T-helper 17 cell (primary cell): ENCODE data around the gene DOCK4. TPM values are rescaled to one million over a fixed set of nuclear protein-coding genes. Genes with fewer than 3 reads are reported as not detected.

Experiments
- ATAC-seq: fragments of 150-1000 bp; cut with Tn5 transposase; 2 replicates; pipeline ENCODE4 v1.10.0; 2021; ENCODE audit warnings: mild to moderate bottlenecking, moderate library complexity
- DNase-seq, 3 donors: peaks; one replicate each; pipeline versions ENCODE4 v3.0.0 to v3.0.0-alpha.2; 2020 to 2021
- H3K9me3 ChIP-seq: one replicate; pipeline ENCODE4 v1.7.0; 2013; ENCODE audit warnings: low read length, mild to moderate bottlenecking; ENCODE audit not compliant: control insufficient read depth, poor library complexity, severe bottlenecking
- H3K27ac Mint-ChIP-seq: one replicate; pipeline ENCODE4 v1.8.0; 2022; ENCODE audit warnings: mild to moderate bottlenecking, moderate library complexity, mixed read lengths
- H3K27me3 Mint-ChIP-seq: one replicate; pipeline ENCODE4 v1.8.0; 2022; ENCODE audit warnings: mixed read lengths
- H3K36me3 Mint-ChIP-seq: one replicate; pipeline ENCODE4 v1.8.0; 2022; ENCODE audit warnings: low read depth, mixed read lengths
- H3K4me1 Mint-ChIP-seq: one replicate; pipeline ENCODE4 v1.8.0; 2022; ENCODE audit warnings: mild to moderate bottlenecking, mixed read lengths
- H3K4me3 Mint-ChIP-seq: one replicate; pipeline ENCODE4 v1.8.0; 2022; ENCODE audit warnings: mild to moderate bottlenecking, moderate library complexity, mixed read lengths
- total RNA-seq, 4 donors: library from RNA in 2 of 4; stranded (reverse) in 2 of 4; gene quantifications; one replicate each; pipeline ENCODE4 v1.2.3 and lab custom pipeline; 2022 to 2026

Gene DOCK4
- total RNA-seq, 2 donors from 2014 or later = 0.18 to 0.57 TPM

GRCh38 chr7:111873326-111873646 is 332.9 kb downstream of the DOCK4 start:
- Mint-ChIP-seq H3K36me3 (no peaks in the 10 kb centered on the region), H3K4me3 (no peak overlapping the region), H3K27me3 (peaks cover 30% of the 10 kb centered on the region), H3K4me1 (no peaks in the 10 kb centered on the region), H3K27ac (no peak overlapping the region)
- no peaks in the 10 kb centered on the region for H3K9me3 ChIP-seq
- ATAC-seq = no peak
- DNase-seq = no peak

- Mint-ChIP-seq H3K4me3 (no peak overlapping the region), H3K27me3 (peaks cover 27% of the 10 kb centered on the region), H3K27ac (no peak overlapping the region), H3K4me1 (no peaks in the 10 kb centered on the region), H3K36me3 (no peaks in the 10 kb centered on the region)
- DNase-seq = no peak
- no peaks in the 10 kb centered on the region for H3K9me3 ChIP-seq
- no peak for ATAC-seq
Observed at GRCh38 chr7:111872450-111873325, 333.5 kb downstream of the DOCK4 start.

- Mint-ChIP-seq H3K27ac (no peak overlapping the region), H3K27me3 (peaks cover 25% of the 10 kb centered on the region)
- ATAC-seq = no peak
Observed at GRCh38 chr7:111871283-111871682, 334.9 kb downstream of the DOCK4 start.

GRCh38 chr7:111869280-111869679 is 336.9 kb downstream of the DOCK4 start:
- ATAC-seq = no peak
- no peaks in the 10 kb centered on the region for H3K4me1 Mint-ChIP-seq
- peaks cover 19% of the 10 kb centered on the region for H3K27me3 Mint-ChIP-seq
- H3K4me3 Mint-ChIP-seq = no peak overlapping the region
- H3K9me3 ChIP-seq = no peaks in the 10 kb centered on the region
- no peak for DNase-seq
- H3K36me3 Mint-ChIP-seq = no peaks in the 10 kb centered on the region
- no peak overlapping the region for H3K27ac Mint-ChIP-seq

More at GRCh38 chr7:111871283-111871682, 334.9 kb downstream of the DOCK4 start:
- Mint-ChIP-seq H3K36me3 (no peaks in the 10 kb centered on the region), H3K4me3 (no peak overlapping the region), H3K4me1 (no peaks in the 10 kb centered on the region)
- no peaks in the 10 kb centered on the region for H3K9me3 ChIP-seq
- DNase-seq = no peak

GRCh38 chr7:111867348-111867931 is 338.8 kb downstream of the DOCK4 start:
- Mint-ChIP-seq H3K4me1 (no peaks in the 10 kb centered on the region), H3K36me3 (no peaks in the 10 kb centered on the region), H3K27ac (no peak overlapping the region), H3K27me3 (peaks cover 17% of the 10 kb centered on the region), H3K4me3 (no peak overlapping the region)
- H3K9me3 ChIP-seq = no peaks in the 10 kb centered on the region
- ATAC-seq (no peak), DNase-seq (no peak)

GRCh38 chr7:111866787-111867186 is 339.4 kb downstream of the DOCK4 start:
- Mint-ChIP-seq H3K4me3 (no peak overlapping the region), H3K27me3 (peaks cover 15% of the 10 kb centered on the region), H3K27ac (no peak overlapping the region), H3K4me1 (no peaks in the 10 kb centered on the region), H3K36me3 (no peaks in the 10 kb centered on the region)
- ATAC-seq = no peak
- DNase-seq = no peak
- no peaks in the 10 kb centered on the region for H3K9me3 ChIP-seq

GRCh38 chr7:111865430-111865829 is 340.8 kb downstream of the DOCK4 start:
- H3K36me3 Mint-ChIP-seq = peaks cover 2% of the 10 kb centered on the region

GRCh38 chr7:111864291-111864976 is 341.8 kb downstream of the DOCK4 start:
- ATAC-seq (no peak), DNase-seq (no peak)
- no peaks in the 10 kb centered on the region for H3K9me3 ChIP-seq
- Mint-ChIP-seq H3K4me1 (no peaks in the 10 kb centered on the region), H3K4me3 (no peak overlapping the region), H3K27ac (no peak overlapping the region), H3K36me3 (peaks cover 2% of the 10 kb centered on the region), H3K27me3 (peaks cover 18% of the 10 kb centered on the region)

More at GRCh38 chr7:111865430-111865829, 340.8 kb downstream of the DOCK4 start:
- no peak overlapping the region for H3K27ac Mint-ChIP-seq
- no peak for ATAC-seq
- H3K27me3 Mint-ChIP-seq = peaks cover 16% of the 10 kb centered on the region
- no peak for DNase-seq
- H3K4me1 Mint-ChIP-seq = no peaks in the 10 kb centered on the region
- H3K9me3 ChIP-seq = no peaks in the 10 kb centered on the region
- no peak overlapping the region for H3K4me3 Mint-ChIP-seq

- Mint-ChIP-seq H3K4me1 (no peaks in the 10 kb centered on the region), H3K27me3 (peaks cover 18% of the 10 kb centered on the region), H3K4me3 (no peak overlapping the region), H3K36me3 (peaks cover 2% of the 10 kb centered on the region), H3K27ac (no peak overlapping the region)
- no peak for DNase-seq
- H3K9me3 ChIP-seq = no peaks in the 10 kb centered on the region
- no peak for ATAC-seq
Observed at GRCh38 chr7:111863269-111863668, 342.9 kb downstream of the DOCK4 start.

- H3K27ac Mint-ChIP-seq = no peak overlapping the region
- ATAC-seq (no peak), DNase-seq (no peak)
Observed at GRCh38 chr7:111860248-111860647, 346.0 kb downstream of the DOCK4 start.

GRCh38 chr7:111858331-111858730 is 347.9 kb downstream of the DOCK4 start:
- DNase-seq (no peak), ATAC-seq (no peak)
- Mint-ChIP-seq H3K27me3 (peaks cover 25% of the 10 kb centered on the region), H3K27ac (no peak overlapping the region), H3K4me1 (no peaks in the 10 kb centered on the region), H3K4me3 (no peak overlapping the region), H3K36me3 (peaks cover 2% of the 10 kb centered on the region)
- H3K9me3 ChIP-seq = no peaks in the 10 kb centered on the region

More at GRCh38 chr7:111860248-111860647, 346.0 kb downstream of the DOCK4 start:
- H3K36me3 Mint-ChIP-seq = peaks cover 2% of the 10 kb centered on the region
- H3K27me3 Mint-ChIP-seq = peaks cover 24% of the 10 kb centered on the region
- H3K9me3 ChIP-seq = no peaks in the 10 kb centered on the region
- no peak overlapping the region for H3K4me3 Mint-ChIP-seq
- no peaks in the 10 kb centered on the region for H3K4me1 Mint-ChIP-seq

- ATAC-seq (no peak), DNase-seq (no peak)
- peaks cover 2% of the 10 kb centered on the region for H3K36me3 Mint-ChIP-seq
- H3K4me3 Mint-ChIP-seq = no peak overlapping the region
- H3K9me3 ChIP-seq = no peaks in the 10 kb centered on the region
- H3K4me1 Mint-ChIP-seq = no peaks in the 10 kb centered on the region
- H3K27me3 Mint-ChIP-seq = peaks cover 26% of the 10 kb centered on the region
- H3K27ac Mint-ChIP-seq = no peak overlapping the region
Observed at GRCh38 chr7:111855842-111856227, 350.4 kb downstream of the DOCK4 start.

- no peaks in the 10 kb centered on the region for H3K4me1 Mint-ChIP-seq
- H3K27me3 Mint-ChIP-seq = peaks cover 20% of the 10 kb centered on the region
- no peak overlapping the region for H3K4me3 Mint-ChIP-seq
- no peak for ATAC-seq
- no peak overlapping the region for H3K27ac Mint-ChIP-seq
- no peaks in the 10 kb centered on the region for H3K36me3 Mint-ChIP-seq
- no peaks in the 10 kb centered on the region for H3K9me3 ChIP-seq
- DNase-seq = no peak
Observed at GRCh38 chr7:111855161-111855841, 350.9 kb downstream of the DOCK4 start.
